IPS DF 6.9 (cell line): ENCODE data around the gene FCF1.

ENCODE experiments used
- DNase-seq: peaks from one replicate; pipeline ENCODE4 v3.0.0-alpha.2; 2013; ENCODE audit warnings: low read depth, low spot score
- H3K27ac ChIP-seq: one replicate; pipeline ENCODE4 v1.5.1; 2013; ENCODE audit warnings: low read length, control low read depth
- H3K27me3 ChIP-seq: 2 replicates; pipeline ENCODE4 v1.6.1; 2013; ENCODE audit warnings: mild to moderate bottlenecking, low read length; ENCODE audit not compliant: control insufficient read depth, insufficient read depth
- H3K36me3 ChIP-seq: 2 replicates; pipeline ENCODE4 v1.6.1; 2013; ENCODE audit warnings: low read length; ENCODE audit not compliant: control insufficient read depth, insufficient read depth
- H3K4me1 ChIP-seq: 2 replicates; pipeline ENCODE4 v1.6.1; 2013; ENCODE audit warnings: low read length; ENCODE audit not compliant: control insufficient read depth, insufficient read depth
- H3K4me3 ChIP-seq: 2 replicates; pipeline ENCODE4 v1.5.1; 2013; ENCODE audit warnings: mild to moderate bottlenecking, low read length
- H3K9me3 ChIP-seq: 2 replicates; pipeline ENCODE4 v1.6.1; 2013; ENCODE audit warnings: low read length, inconsistent platforms; ENCODE audit not compliant: control insufficient read depth, insufficient read depth
- WGBS: extraction: QIAGEN DNeasy Blood & Tissue Kit; methylation state at CpG from one replicate; pipeline ENCODE4 v1.1.7; 2013; ENCODE audit warnings: mixed read lengths, missing lambda C conversion rate; ENCODE audit not compliant: insufficient read length, insufficient coverage; 5-methylcytosine and 5-hydroxymethylcytosine counted together

The FCF1 gene, protein sequence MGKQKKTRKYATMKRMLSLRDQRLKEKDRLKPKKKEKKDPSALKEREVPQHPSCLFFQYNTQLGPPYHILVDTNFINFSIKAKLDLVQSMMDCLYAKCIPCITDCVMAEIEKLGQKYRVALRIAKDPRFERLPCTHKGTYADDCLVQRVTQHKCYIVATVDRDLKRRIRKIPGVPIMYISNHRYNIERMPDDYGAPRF

DNA sequence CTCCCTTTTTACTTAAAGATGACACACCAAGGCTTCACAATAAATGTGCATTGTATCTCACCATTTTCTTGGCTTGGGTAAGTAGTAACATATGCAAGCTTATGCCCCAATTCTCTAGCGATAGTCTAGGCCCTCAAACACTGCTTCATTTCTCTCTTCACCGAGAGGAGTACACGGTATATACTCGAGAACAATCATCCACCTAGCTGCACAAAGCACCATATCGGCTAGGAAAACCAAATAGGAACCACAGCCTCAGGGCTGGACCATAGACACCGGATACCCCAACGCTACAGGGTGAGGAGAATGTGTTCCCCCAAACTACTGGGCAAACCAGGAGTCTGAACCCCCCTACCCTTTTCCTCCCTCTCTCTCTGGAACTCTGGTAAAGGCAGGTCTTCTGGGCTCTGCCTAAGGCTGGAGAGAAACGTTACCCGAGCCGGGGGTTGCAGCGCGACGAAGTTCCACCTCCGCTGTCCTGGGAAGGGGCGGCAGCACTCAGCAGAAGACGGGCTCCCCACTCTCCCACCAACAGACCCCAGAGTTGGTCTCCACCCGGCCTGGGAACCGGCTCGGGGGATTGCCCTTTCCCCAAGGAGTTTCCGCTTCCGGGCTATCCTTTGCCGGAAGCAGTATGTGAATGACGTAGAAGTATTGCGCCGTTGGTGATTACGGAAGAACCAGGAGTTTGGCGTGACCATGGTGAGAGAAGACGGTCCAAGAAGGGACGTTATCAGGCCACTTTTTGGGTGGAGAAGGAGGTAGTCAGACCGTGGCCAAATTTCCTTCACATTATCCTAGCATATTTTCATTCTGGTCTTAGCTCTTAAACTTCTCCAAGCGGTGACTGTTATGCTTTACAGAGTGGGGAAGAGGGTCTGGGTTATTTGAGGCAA lies at the start of gene FCF1, which contains the start of gene AREL1:
TSS of gene FCF1 (plus strand) at position 646 of the 896 bp plus-strand sequence. CDS start at position 700, 54 bp downstream.
TSS of gene AREL1 (minus strand) at position 582 of the 896 bp plus-strand sequence. CDS start 27,465 bp downstream, outside the sequence.
- Histone ChIP-seq H3K27me3 (no peaks in the 10 kb centered on the region), H3K9me3 (no peaks in the 10 kb centered on the region), H3K4me3 (peak within 1 kb of the TSS; percentile 95), H3K27ac (no peak within 1 kb of the TSS), H3K4me1 (no peaks in the 10 kb centered on the region), H3K36me3 (no peaks in the 10 kb centered on the region)
- peak; percentile 82 for DNase-seq
- no CpG with 5 or more reads among the region's 31 CpGs for WGBS

DNA sequence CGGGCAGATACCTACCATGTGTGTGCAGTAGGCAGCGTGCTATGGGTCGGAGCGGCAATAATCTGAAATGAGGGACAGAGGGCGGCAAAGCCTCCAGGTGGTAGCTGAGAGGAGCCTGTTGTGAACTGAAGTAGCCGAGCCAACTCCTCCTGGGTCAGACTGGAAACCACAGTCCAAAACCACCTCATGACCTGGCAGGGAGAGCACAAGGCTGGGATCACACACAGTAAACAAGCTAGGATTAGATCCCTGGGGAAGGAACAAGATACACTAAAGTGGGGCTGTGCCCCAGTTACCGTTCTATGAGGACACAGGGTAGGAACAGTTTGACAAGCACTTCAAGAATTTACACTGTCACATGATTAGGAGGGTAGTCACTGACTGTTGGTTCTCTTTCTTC lies 49.1 kb upstream of the FCF1 start:
- Histone ChIP-seq H3K4me1 (no peaks in the 10 kb centered on the region), H3K27ac (no peak overlapping the region), H3K9me3 (no peaks in the 10 kb centered on the region), H3K27me3 (no peaks in the 10 kb centered on the region), H3K36me3 (peaks cover 24% of the 10 kb centered on the region), H3K4me3 (no peak overlapping the region)
- no CpG with 5 or more reads among the region's 7 CpGs for WGBS
- DNase-seq, result no peak

DNA sequence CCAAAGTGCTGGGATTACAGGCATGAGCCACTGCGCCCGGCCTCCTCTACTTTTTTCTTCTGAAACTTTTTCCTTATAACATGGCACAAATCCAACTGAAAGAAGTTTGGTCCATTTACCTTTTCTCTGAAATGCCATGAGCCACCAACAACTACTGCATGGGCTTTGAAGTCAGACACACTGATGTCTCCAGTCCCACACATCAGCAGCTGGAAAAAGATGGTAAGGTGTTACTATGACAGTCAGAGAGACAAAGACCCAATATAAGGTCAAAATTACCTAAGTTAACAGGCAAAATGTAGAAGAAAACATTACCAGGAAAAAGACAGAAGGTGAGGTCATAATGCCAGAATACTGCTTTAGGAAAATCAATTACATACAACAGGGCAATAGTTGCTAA lies 48.2 kb upstream of the FCF1 start:
- no peak overlapping the region for H3K27ac ChIP-seq
- WGBS, result no CpG with 5 or more reads among the region's 2 CpGs
- peaks cover 24% of the 10 kb centered on the region for H3K36me3 ChIP-seq
- H3K27me3 ChIP-seq, result no peaks in the 10 kb centered on the region
- H3K9me3 ChIP-seq, result no peaks in the 10 kb centered on the region
- no peak overlapping the region for H3K4me3 ChIP-seq
- no peaks in the 10 kb centered on the region for H3K4me1 ChIP-seq
- DNase-seq, result no peak

DNA sequence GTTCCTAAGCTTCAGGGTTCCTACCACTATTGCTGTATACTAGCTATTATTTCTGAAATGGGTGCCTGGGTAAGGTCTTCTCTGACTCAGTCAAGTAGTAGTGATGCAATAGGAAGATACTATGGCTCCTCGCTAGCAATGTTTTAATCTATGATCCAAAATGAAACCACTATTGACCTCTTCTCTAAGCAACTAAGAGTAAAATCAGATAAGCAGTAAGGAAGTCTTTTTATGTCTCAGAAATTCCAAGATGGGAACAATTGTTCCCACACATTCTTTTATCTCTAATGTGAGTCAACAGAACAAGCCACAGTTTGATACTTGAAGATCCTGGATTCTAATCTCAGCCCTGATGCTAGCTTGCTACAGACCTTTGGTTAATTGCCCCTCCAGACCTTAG lies 45.2 kb upstream of the FCF1 start:
- no peak for DNase-seq
- no CpG with 5 or more reads among the region's 1 CpG for WGBS

DNA sequence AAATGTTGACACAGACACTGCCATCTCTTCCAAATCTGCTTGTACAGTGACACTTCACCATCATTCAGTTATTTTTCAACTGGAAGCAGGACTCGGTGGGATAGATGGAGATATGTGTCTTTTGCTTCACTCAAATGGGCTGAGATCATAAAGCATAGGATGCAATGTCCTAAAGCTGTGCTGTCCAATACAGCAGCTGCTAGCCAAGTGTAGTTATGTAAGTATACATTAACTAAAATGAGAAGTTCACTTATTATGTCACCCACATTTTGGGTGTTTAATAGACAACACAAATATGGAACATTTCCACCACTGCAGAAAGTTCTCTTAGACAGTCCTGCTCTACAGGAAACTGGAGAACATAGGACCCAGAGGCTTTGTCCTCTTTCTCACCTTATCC lies 43.7 kb upstream of the FCF1 start:
- H3K27me3 ChIP-seq, result no peaks in the 10 kb centered on the region
- H3K4me3 ChIP-seq, result no peak overlapping the region
- DNase-seq, result no peak
- peaks cover 14% of the 10 kb centered on the region; the same call in 1 of the 2 replicates for H3K36me3 ChIP-seq
- no CpG with 5 or more reads among the region's 1 CpG for WGBS
- no peaks in the 10 kb centered on the region for H3K9me3 ChIP-seq
- H3K27ac ChIP-seq, result no peak overlapping the region
- no peaks in the 10 kb centered on the region for H3K4me1 ChIP-seq

More for the DNA sequence above, 45.2 kb upstream of the FCF1 start:
- H3K36me3 ChIP-seq, result peaks cover 22% of the 10 kb centered on the region
- H3K4me3 ChIP-seq, result no peak overlapping the region
- no peaks in the 10 kb centered on the region for H3K4me1 ChIP-seq
- H3K9me3 ChIP-seq, result no peaks in the 10 kb centered on the region
- H3K27ac ChIP-seq, result no peak overlapping the region
- no peaks in the 10 kb centered on the region for H3K27me3 ChIP-seq

DNA sequence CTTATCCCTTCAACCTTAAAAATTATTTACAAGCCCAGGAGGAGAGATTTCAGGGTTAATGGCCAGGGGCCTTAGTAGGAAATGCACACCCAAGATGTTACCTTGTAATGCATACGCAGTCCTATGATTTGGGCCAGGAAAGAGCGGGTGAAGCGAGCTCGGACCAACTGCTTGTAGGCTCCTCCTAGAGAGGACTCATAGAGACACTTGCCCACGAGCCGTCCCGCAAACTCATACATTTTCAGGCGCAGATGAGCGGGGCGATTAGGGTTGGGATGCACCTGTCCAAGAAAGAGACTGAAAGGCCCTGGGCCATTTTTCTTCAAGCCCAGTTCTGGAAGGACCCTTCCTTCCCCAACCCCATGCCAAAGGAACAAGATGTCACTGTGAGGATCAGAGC lies 43.1 kb upstream of the FCF1 start:
- H3K4me3 ChIP-seq, result no peak overlapping the region
- no peaks in the 10 kb centered on the region for H3K27me3 ChIP-seq
- H3K27ac ChIP-seq, result no peak overlapping the region
- no peaks in the 10 kb centered on the region for H3K9me3 ChIP-seq
- DNase-seq, result no peak
- no peaks in the 10 kb centered on the region for H3K4me1 ChIP-seq
- peaks cover 11% of the 10 kb centered on the region; the same call in 1 of the 2 replicates for H3K36me3 ChIP-seq
- no CpG with 5 or more reads among the region's 10 CpGs for WGBS

DNA sequence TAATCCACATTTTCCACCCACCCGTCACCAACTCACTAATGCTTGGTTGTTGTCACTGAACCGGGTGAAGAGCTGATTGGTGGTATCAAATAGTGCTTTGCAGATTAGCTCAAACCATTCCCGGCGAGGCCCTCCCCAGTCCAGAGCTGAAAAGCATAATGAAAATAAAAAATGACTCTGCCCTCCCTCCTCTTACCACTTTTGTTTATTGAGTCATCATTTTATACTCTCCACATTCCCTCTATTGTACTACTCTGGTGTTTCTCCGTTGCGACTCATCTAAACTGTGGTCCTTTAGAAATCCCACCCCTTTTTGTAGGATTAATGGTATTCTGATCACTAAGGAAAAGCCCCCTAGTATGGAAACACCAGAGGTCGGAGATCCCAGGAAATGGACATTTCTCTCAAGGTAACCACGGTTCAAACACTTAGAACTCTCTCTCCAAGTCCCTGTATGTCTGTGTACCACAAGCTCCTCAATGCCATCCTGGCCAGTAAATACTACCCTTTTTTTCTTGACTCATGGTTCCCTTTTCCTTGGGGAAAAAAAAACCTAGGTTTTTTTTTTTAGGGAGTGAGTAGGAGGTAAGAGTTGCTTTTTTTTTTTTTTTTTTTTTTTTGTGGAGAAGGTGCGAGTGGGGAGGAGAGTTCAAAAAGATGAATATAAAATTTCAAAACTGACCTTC lies 42.1 kb upstream of the FCF1 start:
- no peak overlapping the region for H3K4me3 ChIP-seq
- H3K36me3 ChIP-seq, result peaks cover 13% of the 10 kb centered on the region; the same call in 1 of the 2 replicates
- H3K27ac ChIP-seq, result no peak overlapping the region
- DNase-seq, result no peak
- H3K4me1 ChIP-seq, result no peaks in the 10 kb centered on the region
- no CpG with 5 or more reads among the region's 9 CpGs for WGBS
- no peaks in the 10 kb centered on the region for H3K27me3 ChIP-seq
- no peaks in the 10 kb centered on the region for H3K9me3 ChIP-seq

DNA sequence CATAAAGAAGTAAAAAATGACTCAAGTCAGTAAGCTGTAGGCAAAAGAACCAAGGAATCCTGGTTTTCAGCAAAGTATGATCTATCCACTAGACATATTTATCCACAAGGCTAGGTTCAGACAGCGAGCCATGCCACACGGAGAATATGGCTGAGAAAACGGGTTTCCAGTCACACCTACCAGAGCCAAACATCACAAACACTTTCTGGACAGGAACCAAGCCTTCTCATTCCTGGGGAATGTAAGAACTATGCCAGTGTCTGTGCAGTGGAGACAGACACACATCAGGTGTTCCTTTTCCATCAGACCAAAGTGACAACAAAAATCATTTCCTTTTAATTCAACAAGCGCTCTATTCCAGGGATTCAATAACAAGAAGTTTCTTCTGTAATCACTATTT lies 41.2 kb upstream of the FCF1 start:
- Histone ChIP-seq H3K36me3 (peaks cover 13% of the 10 kb centered on the region; the same call in 1 of the 2 replicates), H3K27me3 (no peaks in the 10 kb centered on the region), H3K4me3 (no peak overlapping the region), H3K9me3 (no peaks in the 10 kb centered on the region), H3K4me1 (no peaks in the 10 kb centered on the region), H3K27ac (no peak overlapping the region)
- no CpG with 5 or more reads among the region's 4 CpGs for WGBS
- no peak for DNase-seq

DNA sequence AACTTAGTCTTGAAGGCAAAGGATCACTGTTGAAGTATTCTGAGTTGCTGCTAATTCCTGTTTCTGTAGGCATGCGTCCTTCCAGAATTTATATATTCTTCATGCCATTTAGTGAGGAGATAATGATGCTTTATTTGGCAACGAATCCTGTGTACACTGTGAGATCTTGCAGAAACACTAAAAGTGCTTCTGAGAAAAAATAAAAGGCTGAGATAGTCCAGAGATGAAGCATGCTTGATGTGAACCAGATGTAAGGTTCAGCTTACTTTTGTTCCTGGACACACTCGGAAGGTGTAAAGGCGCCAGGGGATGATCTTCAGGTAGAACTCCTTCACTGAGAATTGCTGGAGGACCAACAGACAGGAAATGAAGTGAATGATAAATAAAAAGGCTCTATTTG lies 39.2 kb upstream of the FCF1 start:
- no peaks in the 10 kb centered on the region for H3K27me3 ChIP-seq
- no CpG with 5 or more reads among the region's 4 CpGs for WGBS
- H3K27ac ChIP-seq, result no peak overlapping the region
- no peak overlapping the region for H3K4me3 ChIP-seq
- no peak for DNase-seq
- no peaks in the 10 kb centered on the region for H3K4me1 ChIP-seq
- H3K9me3 ChIP-seq, result no peaks in the 10 kb centered on the region
- peaks cover 6% of the 10 kb centered on the region; the same call in 1 of the 2 replicates for H3K36me3 ChIP-seq

DNA sequence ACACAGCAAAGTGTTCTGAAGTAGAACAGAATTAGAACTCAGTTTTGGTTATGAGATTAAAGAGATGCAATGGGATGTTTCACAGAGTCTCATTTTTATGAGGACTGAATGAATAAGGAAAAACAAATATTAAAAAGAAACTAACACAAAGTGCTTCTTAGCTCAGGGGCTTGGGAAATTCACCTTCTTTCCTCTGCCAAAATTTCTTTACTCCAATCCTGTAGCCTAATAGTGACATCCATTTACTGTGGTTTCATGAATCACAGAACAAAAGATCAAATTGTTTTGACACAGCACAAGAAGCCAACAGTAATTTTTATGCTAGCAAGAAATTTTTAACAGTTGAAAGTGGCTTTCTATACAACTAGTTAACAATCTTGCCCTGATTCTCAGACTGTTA lies 37.7 kb upstream of the FCF1 start:
- Histone ChIP-seq H3K9me3 (no peaks in the 10 kb centered on the region), H3K4me1 (no peaks in the 10 kb centered on the region), H3K36me3 (peaks cover 6% of the 10 kb centered on the region; the same call in 1 of the 2 replicates), H3K27ac (no peak overlapping the region), H3K27me3 (no peaks in the 10 kb centered on the region), H3K4me3 (no peak overlapping the region)
- no peak for DNase-seq
